ENCODE results near the gene HOXA10. TPM values are rescaled to one million over a fixed set of nuclear protein-coding genes. Genes with fewer than 3 reads are reported as not detected.

Gene HOXA10
- total and polyA plus RNA-seq, 7 donors: 0.81 to 77.5 (median 25.6) TPM; not detected in 1

DNA sequence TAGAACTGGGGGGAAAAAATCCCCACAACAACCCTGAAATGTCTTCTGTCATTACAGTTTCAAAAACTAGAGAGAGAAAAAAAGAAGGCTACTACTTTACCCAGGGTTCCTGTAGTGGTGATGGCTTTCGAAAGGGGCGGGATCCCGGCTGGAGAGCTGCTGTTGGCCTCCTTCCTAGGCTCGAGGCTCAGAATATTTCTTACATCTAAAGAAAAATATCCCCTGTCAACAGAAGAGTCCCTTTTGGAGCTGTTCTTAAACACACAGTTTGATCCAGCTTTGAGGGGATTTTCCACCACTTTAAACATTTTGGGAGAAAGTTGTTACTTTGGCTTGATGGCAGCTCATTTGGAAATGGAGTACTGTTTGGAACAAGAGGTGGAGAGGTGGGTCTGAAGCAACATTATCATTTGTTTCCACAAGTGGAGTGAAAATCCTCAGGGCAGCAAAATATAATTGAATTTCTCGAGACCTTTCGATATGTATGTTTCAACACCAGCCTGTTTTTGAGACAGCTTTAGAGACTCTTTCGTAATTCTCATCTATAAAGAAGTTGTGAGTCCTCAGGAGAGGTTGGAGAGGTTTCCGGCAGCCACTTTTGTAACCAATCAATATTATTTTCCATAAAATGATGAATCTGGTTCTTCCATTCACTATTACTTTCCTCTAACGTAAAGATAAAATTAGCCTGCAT is 20.7 kb upstream of the HOXA10 start:
- no peak for DNase-seq
- WGBS, 3 donors: 61 to 70% (median 66%) methylated on average over 9 of the region's 9 CpGs
- Histone ChIP-seq H3K4me1 (peaks cover 10% of the 10 kb centered on the region), H3K27ac (no peak overlapping the region), H3K4me3 (no peak overlapping the region), H3K9me3 (no peaks in the 10 kb centered on the region), H3K27me3 (ENCODE audit: insufficient read depth in 3 of 3, low read length in 2 of 3) (peaks cover 0 to 94% (median 28%) of the 10 kb centered on the region in 3 donors), H3K36me3 (ENCODE audit: insufficient read depth in 1 of 2, low read depth in 1 of 2) (no peaks in the 10 kb centered on the region)
- no peak for ATAC-seq
- intact Hi-C loops (cut with DNase I): loop anchor here (5.0 to 10.0 kb wide), 8 partner anchors 382 to 902 kb away; no protein-coding TSS in a partner anchor
- TF ChIP-seq, protein P1, sequence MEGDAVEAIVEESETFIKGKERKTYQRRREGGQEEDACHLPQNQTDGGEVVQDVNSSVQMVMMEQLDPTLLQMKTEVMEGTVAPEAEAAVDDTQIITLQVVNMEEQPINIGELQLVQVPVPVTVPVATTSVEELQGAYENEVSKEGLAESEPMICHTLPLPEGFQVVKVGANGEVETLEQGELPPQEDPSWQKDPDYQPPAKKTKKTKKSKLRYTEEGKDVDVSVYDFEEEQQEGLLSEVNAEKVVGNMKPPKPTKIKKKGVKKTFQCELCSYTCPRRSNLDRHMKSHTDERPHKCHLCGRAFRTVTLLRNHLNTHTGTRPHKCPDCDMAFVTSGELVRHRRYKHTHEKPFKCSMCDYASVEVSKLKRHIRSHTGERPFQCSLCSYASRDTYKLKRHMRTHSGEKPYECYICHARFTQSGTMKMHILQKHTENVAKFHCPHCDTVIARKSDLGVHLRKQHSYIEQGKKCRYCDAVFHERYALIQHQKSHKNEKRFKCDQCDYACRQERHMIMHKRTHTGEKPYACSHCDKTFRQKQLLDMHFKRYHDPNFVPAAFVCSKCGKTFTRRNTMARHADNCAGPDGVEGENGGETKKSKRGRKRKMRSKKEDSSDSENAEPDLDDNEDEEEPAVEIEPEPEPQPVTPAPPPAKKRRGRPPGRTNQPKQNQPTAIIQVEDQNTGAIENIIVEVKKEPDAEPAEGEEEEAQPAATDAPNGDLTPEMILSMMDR (IDR thresholded peaks at IDR 0.05): no peak

DNA sequence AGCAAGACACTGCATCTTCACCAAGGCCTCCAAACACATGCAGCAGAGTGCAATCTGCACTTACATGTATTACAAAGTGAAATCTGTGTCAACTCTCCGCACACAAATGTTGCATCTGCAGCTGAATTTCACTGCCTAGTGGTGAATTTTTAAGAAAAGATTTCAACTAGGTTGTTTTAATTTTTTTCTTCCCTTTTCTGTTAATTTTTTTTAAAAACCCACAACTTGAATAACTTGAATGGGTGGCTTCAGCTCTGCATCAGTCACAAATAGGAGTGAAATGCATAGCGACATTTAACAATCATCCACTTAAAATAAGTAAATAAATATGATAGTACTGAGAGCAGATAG is 19.9 kb upstream of the HOXA10 start:
- Histone ChIP-seq H3K4me1 (peaks cover 8% of the 10 kb centered on the region), H3K4me3 (no peak overlapping the region), H3K27ac (no peak overlapping the region), H3K9me3 (no peaks in the 10 kb centered on the region), H3K27me3 (ENCODE audit: insufficient read depth in 3 of 3, low read length in 2 of 3) (peaks cover 0 to 98% (median 25%) of the 10 kb centered on the region in 3 donors), H3K36me3 (ENCODE audit: insufficient read depth in 1 of 2, low read depth in 1 of 2) (no peaks in the 10 kb centered on the region)
- DNase-seq (no peak), ATAC-seq (no peak)
- intact Hi-C loops (cut with DNase I): loop anchor here (5.0 to 10.0 kb wide), 4 partner anchors 591 to 903 kb away; no protein-coding TSS in a partner anchor
- WGBS, 3 donors: 81 to 83% (median 82%) methylated on average over 2 of the region's 2 CpGs
- TF ChIP-seq, protein P1 (IDR thresholded peaks at IDR 0.05): no peak

DNA sequence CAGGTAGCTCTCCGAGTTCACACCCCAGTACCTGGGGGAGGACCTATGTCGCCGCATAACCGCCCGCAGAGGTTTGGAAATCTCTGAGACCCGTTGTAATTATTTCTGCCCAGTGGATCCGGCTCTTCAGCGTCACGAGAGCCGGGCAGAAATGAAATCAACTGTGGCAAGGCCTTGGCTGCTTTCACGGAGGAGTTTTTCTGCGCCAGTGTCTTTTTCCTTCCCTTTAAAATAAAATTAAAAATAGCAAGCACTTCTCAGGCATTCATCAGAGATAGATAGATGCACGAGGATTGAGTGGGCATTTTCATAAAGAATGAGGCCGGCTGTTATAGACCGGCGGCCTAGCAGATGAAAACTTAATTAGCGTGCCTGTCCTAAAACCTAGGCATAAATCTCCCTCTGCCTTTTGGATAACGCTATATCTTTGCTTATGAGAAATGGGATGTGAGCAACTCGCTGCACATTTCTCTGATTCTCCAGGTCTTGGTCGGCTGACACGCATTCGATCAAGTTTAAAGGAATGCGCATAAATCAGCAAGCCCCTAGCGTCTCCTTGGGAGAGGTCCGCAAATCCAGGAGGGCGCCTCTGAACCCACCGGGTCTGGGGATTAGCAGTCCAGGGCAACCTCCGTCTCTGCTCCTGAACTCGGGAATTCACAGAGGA is 19.3 kb upstream of the HOXA10 start:
- H3K36me3 ChIP-seq (ENCODE audit: insufficient read depth in 1 of 2, low read depth in 1 of 2): no peaks in the 10 kb centered on the region
- peaks cover 0 to 98% (median 24%) of the 10 kb centered on the region in 3 donors for H3K27me3 ChIP-seq (ENCODE audit: insufficient read depth in 3 of 3, low read length in 2 of 3)
- intact Hi-C loops (cut with DNase I): loop anchor here (5.0 to 10.0 kb wide), 4 partner anchors 591 to 904 kb away; no protein-coding TSS in a partner anchor
- H3K4me3 ChIP-seq: peak overlapping the region; percentile 55
- DNase-seq (peak in 1 of 2 donors; percentile 19), ATAC-seq (no peak)
- peaks cover 8% of the 10 kb centered on the region for H3K4me1 ChIP-seq
- H3K9me3 ChIP-seq: no peaks in the 10 kb centered on the region
- WGBS, 3 donors: 60 to 69% (median 68%) methylated on average over 29 of the region's 29 CpGs
- TF ChIP-seq, protein P1 (IDR thresholded peaks at IDR 0.05): no peak
- H3K27ac ChIP-seq: no peak overlapping the region

DNA sequence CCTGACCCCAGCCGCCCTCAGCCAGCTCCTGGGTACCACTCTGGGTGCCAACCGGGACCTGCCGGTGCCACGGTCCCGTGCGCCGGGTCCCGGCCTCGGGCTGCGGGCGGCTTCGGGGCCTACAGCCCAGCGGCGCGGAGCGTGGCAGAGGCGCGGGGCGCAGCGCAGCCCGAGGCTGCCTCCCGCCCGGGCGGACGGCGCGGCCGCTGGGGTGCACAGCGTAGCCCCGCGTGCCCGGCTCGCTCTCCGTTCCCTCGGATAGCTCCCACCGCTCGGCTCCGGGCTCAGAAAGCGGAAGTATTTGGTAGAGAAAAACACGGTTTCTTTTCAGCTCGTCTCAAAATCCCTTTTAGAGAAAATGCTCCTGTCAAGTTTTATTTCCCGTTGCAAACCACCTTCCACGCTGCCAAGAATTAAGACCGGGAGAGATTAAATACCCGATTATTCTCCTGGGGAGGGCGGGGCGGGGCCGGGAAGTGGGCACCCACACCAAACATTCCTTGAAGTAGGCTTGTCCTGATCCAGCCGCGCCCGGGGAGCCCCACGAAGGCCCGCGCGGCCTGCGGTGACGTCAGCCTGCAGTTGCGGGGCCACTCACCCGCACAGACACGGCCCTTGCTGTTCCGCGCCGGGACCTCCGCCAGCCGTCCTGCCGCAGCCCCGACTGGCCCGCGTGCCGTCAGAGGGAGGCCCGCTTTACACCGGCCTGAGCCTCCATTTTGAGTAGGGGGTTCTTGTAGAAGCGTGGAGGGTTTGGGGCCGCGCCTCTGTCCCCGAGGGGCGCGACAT is 18.6 kb upstream of the HOXA10 start:
- Histone ChIP-seq H3K4me3 (peak overlapping the region; percentile 55), H3K27me3 (ENCODE audit: insufficient read depth in 3 of 3, low read length in 2 of 3) (peaks cover 0 to 98% (median 27%) of the 10 kb centered on the region in 3 donors), H3K27ac (no peak overlapping the region), H3K36me3 (ENCODE audit: insufficient read depth in 1 of 2, low read depth in 1 of 2) (no peaks in the 10 kb centered on the region), H3K9me3 (no peaks in the 10 kb centered on the region), H3K4me1 (peaks cover 8% of the 10 kb centered on the region)
- intact Hi-C loops (cut with DNase I): loop anchor here (5.0 to 10.0 kb wide), 4 partner anchors 592 to 905 kb away; no protein-coding TSS in a partner anchor
- 22 to 29% (median 29%) methylated on average over 56 to 78 of the region's 78 CpGs for WGBS, 3 donors
- ATAC-seq: peak in 2 of 4 donors; percentile 37 to 39
- DNase-seq: peak in 1 of 2 donors; percentile 51
- TF ChIP-seq, protein P1 (IDR thresholded peaks at IDR 0.05): no peak
